ENCODE results near the gene ADCYAP1R1.

ADCYAP1R1 gene

DNA sequence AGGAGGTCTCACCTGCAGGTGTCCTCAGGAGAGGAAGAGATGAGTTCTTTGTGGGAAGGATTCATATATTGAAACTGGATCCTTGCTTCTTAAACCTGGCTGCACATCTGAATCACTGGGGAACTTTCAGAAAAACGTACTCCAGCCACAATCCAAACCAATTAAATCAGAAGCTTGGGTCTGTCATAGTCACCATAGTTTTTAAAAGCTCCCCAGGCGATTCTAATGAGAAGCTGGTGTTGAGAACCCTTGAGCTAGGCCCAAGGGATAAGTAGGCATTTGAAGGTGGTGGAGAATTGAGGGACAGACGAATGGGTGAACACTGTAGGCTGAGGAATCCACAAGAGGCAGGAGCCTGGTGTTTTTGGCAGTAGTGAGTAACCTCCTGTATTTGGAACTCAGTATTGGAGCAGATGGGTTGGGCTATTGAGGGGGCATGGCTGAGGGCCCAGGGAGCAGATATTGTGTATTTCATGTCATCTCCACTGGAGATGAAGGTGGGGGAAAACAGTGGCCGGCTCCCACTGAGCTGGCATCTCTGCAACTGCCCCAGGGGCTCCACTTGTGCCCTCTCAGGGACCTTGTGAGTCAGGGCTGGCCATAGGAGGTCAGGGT lies 14.5 kb downstream of the ADCYAP1R1 start:
- H3K4me3 ChIP-seq (ENCODE audit: low read depth, low read length), result no peak overlapping the region

DNA sequence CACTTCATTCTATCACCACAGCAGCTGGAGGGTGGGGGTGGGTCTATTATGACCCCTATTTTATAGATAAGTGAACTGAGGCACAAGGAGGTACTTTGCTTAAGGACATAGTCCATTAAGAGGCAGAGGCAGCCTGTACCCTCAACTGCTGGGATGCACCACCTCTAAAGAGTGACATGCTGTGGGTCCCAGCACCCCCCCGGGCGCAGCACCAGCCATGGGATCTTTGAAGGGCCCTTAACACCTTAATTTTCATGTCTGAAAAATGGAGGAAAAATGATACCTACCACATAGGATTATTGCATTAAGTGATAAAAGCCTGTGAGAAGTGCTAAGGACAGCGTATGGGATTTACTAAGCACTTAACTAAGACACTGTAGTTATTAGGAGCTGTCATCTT lies 15.4 kb downstream of the ADCYAP1R1 start:
- no peak overlapping the region for H3K4me3 ChIP-seq (ENCODE audit: low read depth, low read length)

DNA sequence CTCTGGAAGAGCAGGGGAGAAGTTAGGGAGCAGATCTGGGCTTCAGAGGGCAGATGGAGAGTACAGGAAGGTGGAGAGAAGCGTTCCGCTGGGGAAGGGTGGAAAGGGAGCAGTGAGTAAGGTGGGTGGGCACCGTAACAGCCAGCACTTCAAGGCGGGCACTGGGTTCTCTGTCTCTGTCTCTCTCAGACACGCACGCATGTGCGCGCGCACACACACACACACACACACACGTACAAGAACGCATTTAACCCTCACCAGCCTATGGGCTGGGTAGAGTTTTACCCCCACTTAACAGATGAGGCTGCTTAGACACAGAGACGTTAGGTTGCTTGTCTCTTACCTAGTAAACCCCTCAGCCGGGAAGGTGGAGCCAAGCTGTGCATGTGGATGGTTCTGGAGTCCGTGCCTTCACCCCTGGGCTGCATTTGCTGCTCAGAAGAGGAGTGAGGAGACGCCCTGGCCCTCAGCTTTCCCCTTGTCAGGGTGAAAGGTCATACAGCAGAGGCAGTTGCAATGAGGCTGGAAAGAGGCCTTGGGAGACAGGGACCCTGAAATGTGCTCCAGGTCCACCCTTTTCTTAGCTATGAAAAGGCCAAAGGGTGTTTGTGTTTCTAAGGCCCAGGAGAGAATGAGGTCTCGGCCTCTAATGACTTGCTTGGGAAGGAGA lies 16.0 kb downstream of the ADCYAP1R1 start:
- H3K4me3 ChIP-seq (ENCODE audit: low read depth, low read length), result no peak overlapping the region

DNA sequence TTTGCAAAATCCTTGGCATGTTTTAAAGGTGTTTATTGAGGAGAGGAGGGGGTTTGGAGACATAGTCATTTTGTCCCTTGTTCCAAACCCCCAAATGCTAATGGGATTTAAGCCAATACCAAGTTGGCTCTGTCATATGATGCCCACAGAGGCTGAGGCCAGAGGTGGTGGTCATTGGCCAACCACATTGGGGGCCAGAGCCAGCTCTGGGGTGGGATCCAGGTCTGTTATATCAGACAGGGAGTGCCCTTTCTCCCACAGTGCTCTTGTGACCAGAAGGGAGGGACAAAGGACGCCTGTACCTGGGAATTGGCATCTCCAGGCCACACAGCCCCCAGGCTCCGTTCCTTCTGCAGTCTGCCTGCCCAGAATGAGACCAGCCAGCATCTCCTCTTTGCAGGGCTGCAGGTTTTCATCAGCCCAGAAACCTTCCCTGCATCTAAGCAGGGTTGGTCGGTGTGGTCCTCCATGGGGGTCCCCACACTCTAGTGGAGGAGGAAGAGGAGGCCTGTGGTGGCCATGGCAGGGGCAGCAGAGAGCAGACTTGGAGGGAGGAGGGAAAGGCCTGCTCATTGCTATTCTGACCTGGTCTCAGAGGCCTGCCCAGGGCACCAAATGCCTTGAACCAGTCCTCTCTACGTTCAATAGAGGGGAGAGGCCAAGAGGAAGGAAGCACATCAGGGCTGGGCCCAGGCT lies 17.9 kb downstream of the ADCYAP1R1 start:
- H3K4me3 ChIP-seq (ENCODE audit: low read depth, low read length), result no peak overlapping the region

DNA sequence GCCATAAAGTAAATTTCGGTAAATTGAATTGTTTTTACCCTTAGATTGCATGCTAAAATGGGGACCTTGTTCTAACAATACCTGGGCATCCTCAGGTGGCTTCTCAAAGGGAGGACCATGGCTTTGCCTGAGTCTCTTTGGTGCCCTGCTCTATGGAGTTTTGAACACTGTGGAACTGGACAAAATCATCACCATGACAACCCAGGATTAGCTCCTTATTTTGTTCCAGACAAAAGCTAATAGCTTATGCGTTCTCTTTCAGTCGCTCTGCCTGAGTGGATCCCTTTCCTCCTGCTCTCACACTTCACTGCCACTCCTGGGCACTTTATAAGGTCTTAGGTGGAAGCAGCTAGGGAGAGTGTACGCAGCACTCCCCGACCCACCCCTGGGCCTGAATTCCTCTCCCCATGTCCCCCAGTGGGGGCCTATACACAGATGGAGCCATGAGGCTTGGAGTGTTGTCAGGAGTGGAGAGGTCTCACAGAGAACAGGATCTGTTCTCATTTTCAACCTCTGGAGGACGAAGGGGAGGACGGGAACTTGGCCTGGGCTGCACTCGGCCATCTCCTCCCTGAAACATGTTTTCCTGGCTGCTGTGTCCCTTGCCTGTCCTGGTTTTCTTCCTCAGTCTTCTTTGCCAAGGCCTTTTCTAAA lies 19.0 kb downstream of the ADCYAP1R1 start:
- H3K4me3 ChIP-seq (ENCODE audit: low read depth, low read length), result no peak overlapping the region

DNA sequence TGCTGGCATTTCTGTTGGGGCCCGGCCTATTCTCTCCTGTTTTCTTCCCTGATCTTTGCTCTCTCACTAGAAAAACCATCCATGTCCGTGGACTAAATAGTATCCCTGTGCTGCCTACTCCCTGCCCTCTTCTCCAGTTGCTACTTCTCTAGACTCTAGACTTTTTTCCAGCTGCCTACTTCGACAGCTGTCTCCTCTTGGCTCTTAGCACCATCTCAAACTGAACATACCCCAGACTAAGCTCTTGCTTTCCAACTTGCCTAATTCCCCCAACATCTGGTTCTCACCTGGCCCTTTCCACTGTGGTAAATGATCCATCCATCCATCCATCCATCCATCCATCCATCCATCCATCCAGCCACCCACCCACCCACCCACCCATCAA lies 19.5 kb downstream of the ADCYAP1R1 start:
- no peak overlapping the region for H3K4me3 ChIP-seq (ENCODE audit: low read depth, low read length)

DNA sequence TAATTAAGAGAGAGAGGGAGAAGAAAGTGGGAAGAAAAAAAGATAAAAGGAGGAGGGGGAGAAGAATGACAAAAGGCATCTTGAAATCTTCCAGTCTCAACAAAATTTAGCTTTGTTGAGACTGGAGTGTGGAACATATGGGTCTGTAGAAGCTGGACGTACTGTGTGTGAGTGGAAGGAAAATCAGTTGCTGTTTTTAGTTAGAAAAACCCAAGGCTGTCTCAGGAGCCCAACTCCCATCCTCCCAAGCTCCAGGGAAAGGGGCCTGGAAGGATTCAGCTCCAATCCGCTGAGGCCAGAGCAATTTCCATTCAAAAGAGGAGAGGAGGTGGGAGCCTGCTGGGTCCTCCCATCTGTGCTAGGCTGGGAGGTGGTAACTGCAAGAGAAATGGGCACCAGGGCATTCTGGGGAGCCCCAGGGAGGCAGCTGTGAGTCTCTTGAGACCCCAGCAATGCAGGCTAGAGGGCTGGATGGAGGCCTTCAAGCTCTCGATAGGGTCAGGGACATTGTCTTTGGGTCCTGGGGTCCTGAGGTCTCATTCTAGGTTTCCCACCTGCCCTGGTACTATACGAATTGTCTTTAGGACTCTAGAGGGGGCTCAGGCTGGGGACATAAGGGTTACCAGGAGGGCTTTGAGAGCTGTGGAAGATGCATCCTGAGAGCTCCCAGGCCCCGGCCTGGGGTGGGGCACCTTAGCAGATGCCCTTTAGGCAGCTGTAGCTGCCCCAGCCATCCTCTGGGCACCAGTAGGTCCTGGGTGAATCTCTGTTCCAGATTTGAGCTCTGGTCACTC lies 21.4 kb downstream of the ADCYAP1R1 start:
- H3K4me3 ChIP-seq (ENCODE audit: low read depth, low read length), result no peak overlapping the region

DNA sequence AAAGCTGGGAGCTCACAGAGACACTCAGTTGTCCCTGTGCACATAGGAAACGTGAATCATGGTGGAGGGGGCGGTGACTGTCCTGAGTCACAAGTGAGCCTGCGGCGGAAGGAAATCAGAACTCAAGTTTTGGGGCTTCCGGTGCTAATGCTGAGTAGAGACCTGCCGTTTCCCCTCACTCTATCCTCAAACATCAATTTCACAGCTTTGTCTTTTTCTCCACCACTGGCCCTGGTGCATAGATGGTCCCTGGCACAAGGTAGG lies 21.9 kb downstream of the ADCYAP1R1 start:
- no peak overlapping the region for H3K4me3 ChIP-seq (ENCODE audit: low read depth, low read length)

DNA sequence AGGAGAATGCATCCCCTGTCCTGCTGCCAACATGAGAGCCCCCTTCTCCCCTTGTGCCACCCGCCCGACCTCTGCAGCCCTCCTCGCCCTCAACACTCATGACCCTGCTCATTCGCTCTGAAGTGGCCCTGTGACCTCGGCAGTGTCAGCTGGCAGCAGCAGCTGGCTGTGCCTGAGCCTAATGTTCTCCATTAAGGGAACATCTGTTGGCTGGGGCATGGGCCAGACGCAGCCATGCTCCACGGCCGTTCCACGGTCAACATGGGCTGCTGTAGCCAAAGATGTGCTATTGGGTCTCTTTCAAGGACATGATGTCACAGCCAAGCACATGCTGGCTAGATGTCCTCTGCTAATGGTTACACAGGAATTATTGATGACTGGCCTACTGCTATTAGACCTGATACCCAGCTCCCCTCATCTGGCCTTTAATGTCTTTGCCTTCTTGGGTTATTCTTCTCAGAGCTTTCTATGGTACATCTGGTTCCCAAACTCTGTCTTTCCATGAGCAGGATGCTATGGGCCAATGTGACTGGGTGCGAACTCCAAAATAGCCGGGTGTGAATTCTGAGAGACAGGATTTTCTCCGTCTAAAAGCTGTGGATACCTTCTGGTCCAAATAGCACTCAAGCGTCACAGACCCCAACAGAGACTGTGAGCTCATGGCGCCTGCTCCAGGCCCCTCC lies 22.4 kb downstream of the ADCYAP1R1 start:
- no peak overlapping the region for H3K4me3 ChIP-seq (ENCODE audit: low read depth, low read length)

DNA sequence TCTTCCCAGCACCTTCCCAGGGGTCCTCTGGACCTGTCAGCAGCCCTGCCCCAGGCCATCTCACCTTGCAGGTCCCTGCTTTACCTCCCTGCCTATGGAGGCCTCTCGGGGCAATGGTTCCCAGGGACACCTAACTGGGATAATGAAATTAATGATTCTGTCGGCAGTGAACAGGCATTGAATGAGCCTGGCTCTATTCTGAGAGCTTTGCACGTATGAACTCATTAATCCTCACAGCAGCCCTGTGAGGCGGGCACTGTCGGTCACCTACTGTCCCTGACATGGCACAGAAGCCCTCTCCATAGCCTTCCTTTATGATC lies 22.9 kb downstream of the ADCYAP1R1 start:
- no peak overlapping the region for H3K4me3 ChIP-seq (ENCODE audit: low read depth, low read length)

DNA sequence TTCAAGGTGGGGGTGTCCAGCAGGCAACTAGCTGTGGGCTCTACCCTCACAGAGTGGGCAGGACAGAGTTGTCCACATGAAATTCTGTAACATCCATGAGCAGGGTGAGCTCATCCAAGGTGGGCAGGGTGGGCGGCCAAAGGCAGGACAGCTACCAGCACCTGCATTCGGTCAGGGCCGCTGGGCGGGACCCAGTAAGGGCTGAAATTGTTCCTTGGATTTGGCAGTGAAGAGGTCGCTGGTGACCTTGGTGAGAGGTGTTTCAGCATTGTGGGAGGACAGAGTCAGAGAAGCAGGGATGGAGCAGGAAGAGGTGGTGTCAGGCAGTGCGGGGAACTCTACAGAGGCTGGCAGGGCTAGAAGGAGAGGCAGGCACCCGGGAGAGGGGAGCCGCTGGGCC lies 23.9 kb downstream of the ADCYAP1R1 start:
- H3K4me3 ChIP-seq (ENCODE audit: low read depth, low read length), result no peak overlapping the region

DNA sequence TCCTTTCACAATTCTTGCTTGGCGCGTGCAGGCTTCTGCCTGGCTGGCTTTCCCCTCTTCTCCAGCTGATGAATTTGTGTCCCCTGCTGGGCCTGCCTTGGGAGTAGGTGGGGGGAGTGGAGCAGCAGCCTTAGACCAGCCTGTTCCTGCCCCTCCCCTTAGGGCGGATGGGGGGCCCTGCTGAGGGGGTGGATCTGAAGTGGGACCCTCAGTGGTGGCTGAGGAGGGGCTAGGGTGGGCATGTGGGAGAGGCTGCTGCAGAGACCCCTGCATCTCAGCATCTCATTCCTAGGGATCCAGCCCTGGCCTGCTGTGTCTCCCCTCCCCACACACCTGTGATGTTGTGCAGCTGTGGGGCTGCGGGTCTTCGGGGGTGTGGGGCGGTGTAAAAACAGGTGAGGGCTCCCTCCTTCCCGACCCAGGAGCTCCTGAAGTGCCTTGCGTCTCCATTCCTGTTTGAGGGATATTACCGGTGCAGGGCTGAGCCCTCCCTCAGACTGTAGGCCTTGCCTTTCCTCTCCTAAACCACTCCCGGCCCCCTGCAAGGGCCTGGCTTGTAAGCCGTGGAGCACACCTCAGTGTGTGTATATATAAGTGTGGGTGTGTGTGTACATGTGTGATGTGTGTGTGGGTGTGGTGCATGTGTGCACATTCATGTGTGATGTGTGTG lies 24.7 kb downstream of the ADCYAP1R1 start:
- no peak overlapping the region for H3K4me3 ChIP-seq (ENCODE audit: low read depth, low read length)

DNA sequence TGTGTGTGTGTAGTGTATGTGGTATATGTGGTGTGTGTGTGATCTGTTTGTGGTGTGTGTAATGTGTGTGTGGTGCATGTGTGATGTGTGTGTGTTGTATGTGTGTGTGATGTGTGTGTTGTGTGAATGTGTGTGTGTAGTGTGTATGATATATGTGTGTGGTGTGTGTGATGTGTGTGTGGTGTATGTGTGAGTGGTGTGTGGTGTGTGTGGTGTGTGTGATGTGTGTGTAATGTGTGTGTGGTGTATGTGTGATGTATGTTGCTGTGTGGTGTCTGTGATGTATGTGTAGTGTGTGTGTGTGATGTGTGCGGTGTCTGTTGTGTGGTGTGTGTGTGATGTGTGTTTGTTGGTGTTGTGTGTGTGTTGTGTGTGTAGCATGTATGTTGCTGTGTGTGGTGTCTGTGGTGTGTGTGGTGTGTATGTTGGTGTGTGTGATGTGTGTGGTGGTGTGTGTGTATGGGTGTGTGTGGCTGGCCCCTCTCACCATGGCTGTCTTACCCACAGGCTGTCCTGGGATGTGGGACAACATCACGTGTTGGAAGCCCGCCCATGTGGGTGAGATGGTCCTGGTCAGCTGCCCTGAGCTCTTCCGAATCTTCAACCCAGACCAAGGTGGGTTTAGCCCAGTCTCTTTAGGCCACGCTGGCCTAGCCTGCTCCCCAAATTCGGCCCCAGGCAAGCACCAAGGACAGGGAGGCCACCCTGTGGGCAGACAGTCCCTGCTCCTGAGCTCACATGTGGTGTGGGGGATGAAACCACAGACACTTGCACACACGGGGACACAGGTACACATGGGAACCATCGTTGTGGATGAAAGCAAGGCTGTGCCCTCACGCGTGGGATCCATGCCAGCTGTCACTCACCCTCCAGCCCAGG lies 25.6 kb downstream of the ADCYAP1R1 start:
- H3K4me3 ChIP-seq (ENCODE audit: low read depth, low read length), result no peak overlapping the region

DNA sequence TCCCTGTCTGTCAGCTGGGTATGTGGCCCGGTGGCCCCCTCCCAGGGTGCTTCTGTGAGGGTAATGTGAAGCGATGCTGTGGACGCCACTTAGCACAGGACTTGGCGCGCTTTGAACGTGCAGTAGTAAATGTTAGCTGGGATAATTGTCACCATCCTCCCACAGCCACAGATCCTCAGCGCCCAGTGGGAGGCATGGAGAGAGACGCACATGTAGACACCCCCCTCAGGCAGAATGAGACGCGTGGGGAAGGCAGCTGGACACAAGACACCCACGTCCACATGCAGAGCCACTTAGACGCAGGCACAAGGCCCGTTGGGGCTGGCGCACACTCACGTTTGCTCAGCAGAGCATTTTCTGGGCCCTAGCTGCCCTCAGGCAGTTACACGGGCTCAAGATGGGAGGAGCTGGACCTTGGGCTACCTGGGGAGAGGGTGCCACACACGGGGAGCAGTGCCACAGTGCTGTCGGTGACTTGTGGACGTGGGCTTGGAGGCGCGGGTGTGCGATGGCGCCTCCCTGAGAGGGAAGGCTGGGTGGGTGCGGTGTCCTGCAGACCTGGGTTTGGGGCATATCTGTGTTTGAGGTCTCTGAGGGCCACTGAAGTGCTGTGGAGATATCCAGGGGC lies 26.4 kb downstream of the ADCYAP1R1 start:
- no peak overlapping the region for H3K4me3 ChIP-seq (ENCODE audit: low read depth, low read length)

DNA sequence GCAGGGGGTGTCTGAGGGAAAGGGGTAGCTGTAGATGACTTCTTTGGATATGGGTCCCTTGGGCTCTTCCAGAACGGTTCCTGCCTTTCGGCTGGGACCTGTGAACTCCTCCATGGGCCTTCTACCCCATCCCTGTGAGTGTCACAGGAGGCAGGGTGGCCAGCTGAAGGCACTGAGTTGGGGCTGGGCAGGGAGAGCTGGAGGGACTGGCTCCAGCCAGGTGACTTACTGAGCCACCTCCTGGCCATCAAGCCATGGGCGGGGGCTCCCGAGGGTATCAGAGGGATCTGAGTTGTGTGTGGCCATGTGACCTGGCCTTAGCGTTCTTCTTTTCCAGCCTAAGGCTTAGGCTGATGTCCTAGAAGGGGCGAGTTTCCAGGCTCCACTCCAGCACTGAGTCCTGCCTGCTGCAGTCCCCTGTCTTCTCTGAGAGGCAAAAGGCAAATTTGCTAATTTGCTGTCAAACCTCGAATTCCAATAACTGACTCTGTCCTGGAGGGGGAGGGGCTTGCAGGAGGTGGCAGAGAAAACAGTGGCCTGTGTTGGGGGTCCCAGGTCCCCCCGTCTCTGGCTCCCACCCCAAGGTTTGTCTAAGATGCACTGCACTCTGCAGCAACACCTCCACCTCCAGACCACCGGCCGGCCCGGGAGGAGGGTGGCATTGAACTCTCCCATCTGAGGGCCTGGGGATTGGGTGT lies 27.2 kb downstream of the ADCYAP1R1 start:
- H3K4me3 ChIP-seq (ENCODE audit: low read depth, low read length), result no peak overlapping the region

DNA sequence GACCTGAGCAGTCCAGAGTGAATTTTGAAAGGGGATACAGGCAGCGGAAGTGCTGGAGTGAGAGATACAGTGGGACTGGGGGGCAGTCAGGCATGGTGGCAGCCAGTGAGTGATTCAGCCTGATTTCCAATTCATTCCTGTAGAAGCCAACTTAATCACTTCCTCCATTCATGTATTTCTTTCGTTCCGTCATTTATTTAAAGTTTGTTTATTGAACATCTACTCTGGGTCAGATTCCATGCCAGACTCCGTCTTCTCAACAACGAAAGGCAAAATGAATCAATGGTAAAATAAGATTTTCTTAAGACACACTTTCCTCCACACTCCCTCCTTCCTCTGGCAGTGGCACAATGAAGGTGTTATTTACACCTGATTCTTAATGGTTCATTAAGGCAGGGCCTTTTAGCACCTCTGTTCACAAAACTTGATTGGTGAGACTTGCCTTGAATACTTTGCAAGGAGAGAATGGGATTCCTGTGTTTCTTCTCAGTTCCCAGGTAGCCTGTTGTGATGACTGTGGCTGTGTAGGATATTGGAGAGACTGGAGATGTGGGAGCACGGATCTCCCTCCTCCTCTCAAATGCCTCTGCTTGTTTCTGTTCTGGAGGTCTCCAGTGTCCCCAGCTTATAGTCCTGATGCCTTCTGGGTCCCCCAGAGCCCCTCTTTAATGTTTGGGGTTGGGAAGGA lies 27.9 kb downstream of the ADCYAP1R1 start:
- no peak overlapping the region for H3K4me3 ChIP-seq (ENCODE audit: low read depth, low read length)

DNA sequence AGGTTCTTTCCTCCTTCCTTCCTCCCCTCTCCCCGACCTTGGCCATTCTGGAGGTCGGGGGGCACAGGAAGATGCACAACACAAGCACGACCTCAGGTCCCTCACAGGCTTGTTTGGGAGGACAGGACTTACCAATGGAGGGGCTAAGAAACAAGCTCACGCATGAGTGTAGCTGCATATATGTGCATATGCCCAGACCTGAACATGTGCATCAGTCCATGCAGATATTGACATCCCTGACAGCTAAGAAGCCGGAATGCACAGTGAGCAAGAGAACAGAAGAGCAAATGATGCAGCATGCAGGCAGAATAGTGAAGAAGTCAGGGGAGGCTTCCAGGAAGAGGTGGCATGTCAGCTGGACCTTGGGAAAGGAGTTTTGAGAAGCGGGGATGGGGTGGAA lies 28.7 kb downstream of the ADCYAP1R1 start:
- H3K4me3 ChIP-seq (ENCODE audit: low read depth, low read length), result no peak overlapping the region

DNA sequence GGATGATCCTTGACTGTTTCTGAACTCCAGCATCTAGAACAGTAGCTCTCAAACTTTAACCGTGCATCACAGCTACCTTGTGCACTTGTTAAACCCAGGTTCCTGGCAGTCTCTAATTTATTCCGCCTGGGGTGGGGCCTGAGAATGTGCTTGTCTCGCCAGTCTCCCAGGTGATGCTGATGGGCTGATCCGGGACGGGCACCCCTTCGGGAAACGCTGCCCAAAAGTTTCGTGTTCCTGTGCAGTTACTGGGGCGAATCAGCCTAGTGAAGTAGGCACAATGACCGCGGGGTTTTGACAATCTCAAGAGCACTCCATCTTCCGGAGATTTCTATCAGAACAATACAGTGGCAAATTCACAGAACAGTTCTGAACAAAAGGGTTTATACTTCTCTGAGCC lies 29.9 kb downstream of the ADCYAP1R1 start:
- no peak overlapping the region for H3K4me3 ChIP-seq (ENCODE audit: low read depth, low read length)
